ENCODE data around the gene HMGN3. TPM values are rescaled to one million over a fixed set of nuclear protein-coding genes. Genes with fewer than 3 reads are reported as not detected.

The HMGN3 gene
- polyA plus RNA-seq, 1 donor from 2014 or later = 121 TPM

GRCh38 chr6:79184641-79185040 lies 49.8 kb downstream of the HMGN3 start:
- no peaks in the 10 kb centered on the region for H3K36me3 ChIP-seq (ENCODE audit: insufficient read depth, low read length)

GRCh38 chr6:79184086-79184485 lies 50.4 kb downstream of the HMGN3 start:
- Histone ChIP-seq H3F3A (ENCODE audit: insufficient read depth, low read length, poor library complexity, severe bottlenecking) (no peaks in the 10 kb centered on the region), H3K9me2 (ENCODE audit: insufficient read depth, low read length) (no peaks in the 10 kb centered on the region), H3K9ac (ENCODE audit: low read length) (no peak overlapping the region), H3K36me3 (ENCODE audit: insufficient read depth, low read length) (no peaks in the 10 kb centered on the region), H3K79me2 (replicated peaks; ENCODE audit: insufficient read depth, low read length) (no peaks in the 10 kb centered on the region), H4K20me1 (ENCODE audit: insufficient read depth) (no peaks in the 10 kb centered on the region), H3K4me3 (ENCODE audit: low read length) (no peak overlapping the region), H3K27me3 (ENCODE audit: insufficient read depth, low read depth, low read length) (no peaks in the 10 kb centered on the region), H3K9me3 (ENCODE audit: low read length) (no peaks in the 10 kb centered on the region), H3K27ac (ENCODE audit: low read length) (no peak overlapping the region), H2AFZ (ENCODE audit: low read depth, low read length) (no peak overlapping the region), H3K4me2 (ENCODE audit: low read length) (no peak overlapping the region)
- no peak for TF ChIP-seq TAF1 (IDR thresholded peaks at IDR 0.05; ENCODE audit: low read depth)
- no peak for TF ChIP-seq RAD21 (conservative IDR thresholded peaks at IDR 0.05)
- no peak for TF ChIP-seq EP300 (conservative IDR thresholded peaks at IDR 0.05; ENCODE audit: poor library complexity, severe bottlenecking)

More at GRCh38 chr6:79184641-79185040, 49.8 kb downstream of the HMGN3 start:
- H4K20me1 ChIP-seq (ENCODE audit: insufficient read depth) = no peaks in the 10 kb centered on the region
- H3K4me3 ChIP-seq (ENCODE audit: low read length) = no peak overlapping the region
- H2AFZ ChIP-seq (ENCODE audit: low read depth, low read length) = no peak overlapping the region
- no peaks in the 10 kb centered on the region for H3K9me3 ChIP-seq (ENCODE audit: low read length)
- no peaks in the 10 kb centered on the region for H3K27me3 ChIP-seq (ENCODE audit: insufficient read depth, low read depth, low read length)
- TF ChIP-seq SMC3 (conservative IDR thresholded peaks at IDR 0.05; ENCODE audit: poor library complexity) = no peak
- TF ChIP-seq POLR2AphosphoS5 (IDR thresholded peaks at IDR 0.05) = no peak
- no peaks in the 10 kb centered on the region for H3F3A ChIP-seq (ENCODE audit: insufficient read depth, low read length, poor library complexity, severe bottlenecking)
- H3K9ac ChIP-seq (ENCODE audit: low read length) = no peak overlapping the region
- H3K79me2 ChIP-seq (replicated peaks; ENCODE audit: insufficient read depth, low read length) = no peaks in the 10 kb centered on the region
- no peaks in the 10 kb centered on the region for H3K9me2 ChIP-seq (ENCODE audit: insufficient read depth, low read length)
- no peak overlapping the region for H3K27ac ChIP-seq (ENCODE audit: low read length)
- H3K4me2 ChIP-seq (ENCODE audit: low read length) = no peak overlapping the region

GRCh38 chr6:79180052-79180451 lies 54.4 kb downstream of the HMGN3 start:
- Histone ChIP-seq H3F3A (ENCODE audit: insufficient read depth, low read length, poor library complexity, severe bottlenecking) (no peaks in the 10 kb centered on the region), H4K20me1 (ENCODE audit: insufficient read depth) (no peaks in the 10 kb centered on the region), H3K9me3 (ENCODE audit: low read length) (no peaks in the 10 kb centered on the region), H3K9me2 (ENCODE audit: insufficient read depth, low read length) (no peaks in the 10 kb centered on the region), H3K4me2 (ENCODE audit: low read length) (no peak overlapping the region), H3K36me3 (ENCODE audit: insufficient read depth, low read length) (no peaks in the 10 kb centered on the region), H2AFZ (ENCODE audit: low read depth, low read length) (no peak overlapping the region), H3K9ac (ENCODE audit: low read length) (no peak overlapping the region), H3K27me3 (ENCODE audit: insufficient read depth, low read depth, low read length) (no peaks in the 10 kb centered on the region), H3K79me2 (replicated peaks; ENCODE audit: insufficient read depth, low read length) (no peaks in the 10 kb centered on the region), H3K27ac (ENCODE audit: low read length) (no peak overlapping the region), H3K4me3 (ENCODE audit: low read length) (no peak overlapping the region)
- TF ChIP-seq REST (IDR thresholded peaks at IDR 0.05; ENCODE audit: borderline replicate concordance) = no peak
- TF ChIP-seq RAD21 (conservative IDR thresholded peaks at IDR 0.05) = no peak
- no peak for TF ChIP-seq POLR2AphosphoS5 (IDR thresholded peaks at IDR 0.05)
- TF ChIP-seq SMC3 (conservative IDR thresholded peaks at IDR 0.05; ENCODE audit: poor library complexity) = no peak
- TF ChIP-seq MXI1 (conservative IDR thresholded peaks at IDR 0.05; ENCODE audit: poor library complexity, severe bottlenecking) = no peak
- no peak for TF ChIP-seq EZH2 (IDR thresholded peaks at IDR 0.05; ENCODE audit: borderline replicate concordance, insufficient read depth, low read length, poor library complexity, severe bottlenecking)
- TF ChIP-seq EP300 (conservative IDR thresholded peaks at IDR 0.05; ENCODE audit: poor library complexity, severe bottlenecking) = no peak
- TF ChIP-seq, protein P1, sequence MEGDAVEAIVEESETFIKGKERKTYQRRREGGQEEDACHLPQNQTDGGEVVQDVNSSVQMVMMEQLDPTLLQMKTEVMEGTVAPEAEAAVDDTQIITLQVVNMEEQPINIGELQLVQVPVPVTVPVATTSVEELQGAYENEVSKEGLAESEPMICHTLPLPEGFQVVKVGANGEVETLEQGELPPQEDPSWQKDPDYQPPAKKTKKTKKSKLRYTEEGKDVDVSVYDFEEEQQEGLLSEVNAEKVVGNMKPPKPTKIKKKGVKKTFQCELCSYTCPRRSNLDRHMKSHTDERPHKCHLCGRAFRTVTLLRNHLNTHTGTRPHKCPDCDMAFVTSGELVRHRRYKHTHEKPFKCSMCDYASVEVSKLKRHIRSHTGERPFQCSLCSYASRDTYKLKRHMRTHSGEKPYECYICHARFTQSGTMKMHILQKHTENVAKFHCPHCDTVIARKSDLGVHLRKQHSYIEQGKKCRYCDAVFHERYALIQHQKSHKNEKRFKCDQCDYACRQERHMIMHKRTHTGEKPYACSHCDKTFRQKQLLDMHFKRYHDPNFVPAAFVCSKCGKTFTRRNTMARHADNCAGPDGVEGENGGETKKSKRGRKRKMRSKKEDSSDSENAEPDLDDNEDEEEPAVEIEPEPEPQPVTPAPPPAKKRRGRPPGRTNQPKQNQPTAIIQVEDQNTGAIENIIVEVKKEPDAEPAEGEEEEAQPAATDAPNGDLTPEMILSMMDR (IDR thresholded peaks at IDR 0.05; ENCODE audit: poor library complexity, severe bottlenecking) = no peak
- no peak for TF ChIP-seq TAF1 (IDR thresholded peaks at IDR 0.05; ENCODE audit: low read depth)
